NCI-H1930 (cell line): ENCODE results near the gene RPUSD3.

Source experiments
- DNase-seq, 2 experiments: peaks; one replicate each; lab custom pipeline; 2025; lab: John Stamatoyannopoulos, UW

RPUSD3 gene

GRCh38 chr3:9833078-9833477 is 10.7 kb downstream of the RPUSD3 start:
- no peak for DNase-seq

GRCh38 chr3:9831253-9831652 is 12.6 kb downstream of the RPUSD3 start:
- no peak for DNase-seq

- DNase-seq: no peak
These were observed 14.7 kb downstream of the RPUSD3 start for GRCh38 chr3:9828801-9829755.

- no peak for DNase-seq
These were observed 16.8 kb downstream of the RPUSD3 start for GRCh38 chr3:9826815-9827573.

GRCh38 chr3:9825451-9826040 is 18.3 kb downstream of the RPUSD3 start:
- no peak for DNase-seq

GRCh38 chr3:9820946-9821345 is 22.9 kb downstream of the RPUSD3 start:
- DNase-seq: no peak

- DNase-seq: no peak
These were observed 23.3 kb downstream of the RPUSD3 start for GRCh38 chr3:9820543-9820942.

- no peak for DNase-seq
These were observed 25.0 kb downstream of the RPUSD3 start for GRCh38 chr3:9818666-9819335.

GRCh38 chr3:9817436-9817835 is 26.4 kb downstream of the RPUSD3 start:
- DNase-seq: no peak

- DNase-seq: no peak
These were observed 27.8 kb downstream of the RPUSD3 start for GRCh38 chr3:9815986-9816385.

GRCh38 chr3:9812870-9813483 is 30.8 kb downstream of the RPUSD3 start:
- DNase-seq: no peak

GRCh38 chr3:9810846-9811245 is 33.0 kb downstream of the RPUSD3 start:
- no peak for DNase-seq

GRCh38 chr3:9810433-9810770 is 33.4 kb downstream of the RPUSD3 start:
- no peak for DNase-seq

- peak; percentile 20 to 34 for DNase-seq
These were observed 34.0 kb downstream of the RPUSD3 start, which contains the start of gene TTLL3 for GRCh38 chr3:9809615-9810432. TTLL3 (plus strand) TSS chr3:9810262; CDS start chr3:9810662, 400 bp downstream.

- DNase-seq: no peak
These were observed 34.6 kb downstream of the RPUSD3 start for GRCh38 chr3:9809239-9809614.

- peak; percentile 12 to 20 for DNase-seq
These were observed 35.3 kb downstream of the RPUSD3 start for GRCh38 chr3:9808345-9809037.

GRCh38 chr3:9807981-9808344 is 35.8 kb downstream of the RPUSD3 start:
- no peak for DNase-seq

GRCh38 chr3:9806688-9807589 is 36.9 kb downstream of the RPUSD3 start:
- no peak for DNase-seq

GRCh38 chr3:9806137-9806536 is 37.7 kb downstream of the RPUSD3 start:
- no peak for DNase-seq
